ENCODE results near the gene ADGRV1.

Gene ADGRV1

DNA sequence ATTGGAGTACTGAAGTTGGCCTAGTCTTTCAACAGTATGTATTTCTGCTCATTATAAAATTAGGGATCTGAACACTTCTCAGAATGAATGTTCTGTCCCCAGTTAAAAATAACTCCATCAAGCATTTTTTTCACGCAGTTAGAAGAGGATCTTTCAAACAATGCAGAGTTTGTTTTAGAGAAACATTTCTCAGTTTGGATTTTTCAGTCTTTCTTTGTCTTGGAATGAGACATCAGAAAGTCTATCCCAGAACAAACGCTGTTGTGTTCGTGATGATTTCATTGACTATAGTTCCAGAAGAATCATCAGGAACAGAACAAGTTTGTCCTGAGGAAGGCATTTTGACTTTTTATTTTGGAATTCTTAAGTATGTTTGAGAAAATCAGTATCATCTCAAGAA is 605.8 kb downstream of the ADGRV1 start:
- DNase-seq (ENCODE audit: low spot score) = no peak

DNA sequence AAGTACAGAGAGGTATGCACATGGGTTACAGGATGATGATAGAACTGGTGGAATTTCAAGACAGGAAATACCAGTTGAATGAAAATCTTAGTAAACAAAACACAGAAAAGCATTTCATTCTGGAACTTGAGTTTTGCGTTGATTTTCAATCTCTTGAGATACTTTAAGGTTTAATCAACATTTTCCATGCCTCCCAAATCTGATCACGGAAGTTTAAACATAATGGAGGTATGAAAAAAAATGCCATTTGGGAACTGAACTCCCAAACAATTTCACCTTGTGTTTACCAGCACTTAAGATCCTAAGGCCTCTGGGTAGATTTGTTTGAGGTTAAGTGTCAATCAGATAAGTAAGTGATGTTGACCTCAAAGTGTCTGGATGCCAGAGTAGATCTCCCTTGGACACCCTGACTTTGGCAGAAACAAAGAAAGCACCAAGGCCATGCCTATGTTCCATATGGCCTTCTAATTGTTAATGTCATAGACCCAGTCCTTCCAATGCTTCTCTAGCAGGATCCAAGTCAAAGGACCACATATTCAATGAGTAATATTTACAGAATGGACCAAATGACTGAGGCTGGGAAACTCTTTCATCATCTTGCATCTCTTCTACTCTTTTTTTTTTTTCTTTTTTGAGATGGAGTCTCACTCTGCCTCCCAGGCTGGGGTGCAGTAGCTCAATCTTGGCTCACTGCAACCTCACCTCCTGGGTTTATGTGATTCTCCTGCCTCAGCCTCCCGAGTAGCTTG is 607.6 kb downstream of the ADGRV1 start:
- no peak for DNase-seq (ENCODE audit: low spot score)

DNA sequence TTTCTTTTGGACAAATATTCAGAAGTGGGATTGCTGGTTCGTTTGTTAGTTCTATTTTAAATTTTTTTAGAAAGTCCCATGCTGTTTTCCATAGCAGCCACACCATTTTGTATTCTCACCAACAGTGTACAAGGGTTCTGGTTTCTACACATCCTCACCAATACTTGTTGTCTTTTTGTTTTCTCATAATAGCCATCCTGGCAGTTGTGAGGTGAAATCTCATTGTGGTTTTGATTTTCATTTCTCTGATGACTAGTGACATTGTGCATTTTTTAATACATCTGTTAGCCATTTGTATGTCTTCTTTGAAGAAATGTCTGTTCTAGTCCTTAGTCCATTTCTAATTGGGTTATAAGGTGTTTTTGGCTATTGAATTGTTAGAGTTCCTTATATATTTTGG is 610.3 kb downstream of the ADGRV1 start:
- DNase-seq (ENCODE audit: low spot score) = no peak

DNA sequence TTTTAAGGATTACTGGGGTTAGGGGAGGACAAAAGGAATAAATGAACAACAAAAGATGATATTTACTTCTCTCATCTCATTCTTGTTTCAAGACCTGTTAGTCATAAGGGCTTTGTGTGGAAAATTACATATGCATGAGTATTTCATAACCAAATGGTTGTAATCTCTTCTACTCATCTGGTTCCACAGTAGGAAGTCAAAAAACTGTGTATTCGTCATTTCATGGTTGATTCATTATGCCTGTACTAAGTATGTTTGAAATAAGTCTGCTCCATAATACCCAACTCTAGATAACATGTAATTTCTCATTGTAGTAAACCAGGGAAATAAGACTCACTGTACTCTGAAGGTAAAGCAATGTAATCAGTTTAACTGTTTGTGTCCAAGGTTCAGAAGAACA is 611.7 kb downstream of the ADGRV1 start:
- DNase-seq (ENCODE audit: low spot score) = no peak

DNA sequence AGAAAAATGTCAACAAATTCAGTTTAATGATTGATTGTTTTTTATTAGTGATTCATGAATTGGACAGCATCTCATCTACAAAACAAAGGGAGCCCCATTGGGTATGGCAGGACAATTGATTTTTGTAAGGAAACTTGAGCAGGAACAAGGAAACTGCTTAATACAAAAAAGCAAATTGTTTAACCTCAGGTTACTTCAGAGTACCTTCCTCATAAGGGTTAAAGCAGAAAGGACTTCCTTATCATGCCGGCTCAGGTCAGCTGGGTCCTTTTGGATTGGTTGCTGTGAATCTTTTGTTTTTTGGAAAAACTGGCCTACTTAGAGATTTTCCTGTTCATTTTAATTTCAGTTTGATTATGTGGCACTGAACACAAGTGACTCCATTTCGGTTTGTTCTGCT is 612.7 kb downstream of the ADGRV1 start:
- no peak for DNase-seq (ENCODE audit: low spot score)

DNA sequence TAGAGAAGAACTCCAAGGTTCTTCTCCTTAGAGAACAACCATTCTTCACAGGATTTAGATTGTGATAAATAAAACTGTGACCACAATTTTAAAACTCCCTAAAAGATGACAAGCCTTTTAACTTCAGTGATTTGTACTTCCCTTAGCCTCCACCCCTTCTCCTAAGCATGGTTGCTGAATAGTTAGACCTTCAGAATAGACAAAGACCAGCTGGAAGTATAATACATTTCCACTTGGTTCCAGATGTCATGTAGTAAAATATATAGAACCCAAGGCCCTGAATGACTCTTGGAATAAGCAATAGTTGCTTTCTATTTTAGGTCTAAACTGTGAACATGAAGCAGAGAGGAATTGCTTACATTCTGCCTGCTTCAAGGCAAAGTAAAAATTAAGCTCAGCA is 615.8 kb downstream of the ADGRV1 start:
- no peak for DNase-seq (ENCODE audit: low spot score)

DNA sequence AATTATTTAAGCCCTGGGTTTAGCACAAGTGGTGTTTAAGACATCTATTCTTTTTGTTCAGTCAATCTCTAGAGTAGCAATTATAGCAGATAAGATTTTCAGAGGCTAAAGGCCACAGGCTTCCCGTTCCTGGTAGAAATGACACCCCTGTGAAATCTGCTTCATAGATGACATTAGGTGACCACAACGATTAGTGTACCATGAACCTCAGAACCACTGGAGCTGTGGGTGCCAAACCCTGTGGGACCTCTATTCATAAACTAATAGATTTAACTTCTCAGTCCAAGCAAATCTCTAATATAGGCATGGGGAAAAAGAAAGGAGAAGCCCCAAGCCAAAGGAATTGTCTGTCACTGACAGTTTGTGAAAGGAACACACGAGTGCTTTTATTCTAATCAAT is 617.1 kb downstream of the ADGRV1 start:
- DNase-seq (ENCODE audit: low spot score) = no peak

DNA sequence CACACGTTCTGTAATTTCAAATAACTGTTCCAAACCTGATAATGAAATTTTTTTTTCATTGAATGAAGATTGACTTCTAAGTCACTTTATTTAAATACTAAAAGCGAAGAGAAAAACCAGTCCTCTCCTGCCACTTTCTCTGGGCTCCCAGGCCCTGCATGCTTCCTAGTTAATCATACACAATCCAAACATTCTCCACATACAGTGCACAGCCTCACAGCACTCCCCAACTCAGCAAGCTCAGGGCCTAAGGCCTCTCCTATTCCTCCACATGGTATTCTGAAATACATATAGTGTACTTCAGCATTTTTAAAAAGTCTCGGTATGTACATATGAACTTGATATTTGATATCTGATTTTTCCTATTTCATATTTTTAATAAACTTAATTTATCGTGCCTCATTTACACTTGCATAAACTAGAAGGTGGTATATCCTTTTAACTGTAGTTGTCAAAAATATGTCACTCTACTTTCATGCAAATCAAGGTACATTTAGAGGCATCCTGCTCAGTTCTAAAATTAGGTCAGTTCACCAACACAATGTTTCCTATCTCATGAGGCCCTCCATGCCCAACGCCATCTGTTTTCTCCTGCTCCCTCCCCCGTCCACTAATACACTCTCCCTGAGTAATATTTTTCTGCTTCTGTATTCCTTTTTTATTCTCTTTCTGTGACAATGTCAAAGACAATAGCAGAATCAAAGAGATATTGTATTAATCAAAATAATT is 617.9 kb downstream of the ADGRV1 start:
- no peak for DNase-seq (ENCODE audit: low spot score)

DNA sequence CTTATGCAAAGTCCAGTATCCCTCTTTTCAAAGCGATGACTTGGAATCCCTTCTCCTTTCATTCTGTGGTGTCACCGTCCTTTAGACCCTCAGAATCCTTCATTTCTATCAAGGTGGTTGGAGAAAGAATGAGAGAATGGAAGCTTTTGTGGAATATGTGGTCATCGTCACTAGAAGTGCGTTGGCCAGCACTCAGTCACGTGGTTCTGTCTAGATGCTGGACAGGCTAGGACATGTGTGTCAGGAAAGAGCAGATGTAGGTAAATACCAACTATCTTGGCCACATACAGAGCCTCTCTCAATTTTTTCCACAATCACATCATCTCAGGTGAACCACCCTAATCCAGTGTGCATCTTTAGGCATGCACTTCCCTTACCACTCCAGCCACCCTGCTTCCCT is 618.5 kb downstream of the ADGRV1 start:
- DNase-seq (ENCODE audit: low spot score) = no peak

DNA sequence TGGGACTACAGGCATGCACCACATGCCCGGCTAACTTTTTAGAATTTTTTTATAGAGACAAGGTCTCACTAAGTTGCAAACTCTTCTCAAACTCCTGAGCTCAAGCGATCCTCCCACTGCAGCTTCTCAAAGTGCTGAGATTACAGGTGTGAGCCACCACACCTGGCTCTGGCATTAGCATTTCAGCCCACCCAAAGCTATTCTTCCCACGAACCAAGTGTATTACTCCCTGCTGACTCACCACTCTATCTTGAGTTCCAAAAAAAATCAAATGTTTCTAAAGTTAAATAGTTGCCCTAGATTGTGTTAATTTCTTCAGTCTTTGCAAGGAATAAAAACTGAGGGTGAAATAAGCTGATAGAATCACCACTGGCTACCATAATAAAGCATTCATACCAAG is 619.0 kb downstream of the ADGRV1 start:
- DNase-seq (ENCODE audit: low spot score) = no peak

DNA sequence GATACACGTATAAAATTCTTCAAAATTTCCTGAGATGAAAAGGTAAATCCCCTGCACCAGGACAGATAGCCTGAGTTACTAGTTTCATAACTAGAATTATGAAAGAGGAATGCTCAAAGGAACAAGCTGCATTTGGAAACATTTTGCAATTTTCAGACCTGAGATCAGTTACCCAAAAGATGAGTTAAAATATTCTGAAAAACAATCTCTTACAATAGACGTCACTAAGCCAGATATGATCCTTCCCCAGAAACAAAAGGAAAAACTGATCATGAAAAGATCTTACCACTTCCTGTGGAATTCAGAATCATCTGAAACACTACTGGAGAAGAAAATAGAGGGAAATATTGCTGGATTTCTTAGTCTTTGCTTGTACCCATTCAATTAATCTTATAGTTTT is 619.9 kb downstream of the ADGRV1 start:
- DNase-seq (ENCODE audit: low spot score) = no peak

DNA sequence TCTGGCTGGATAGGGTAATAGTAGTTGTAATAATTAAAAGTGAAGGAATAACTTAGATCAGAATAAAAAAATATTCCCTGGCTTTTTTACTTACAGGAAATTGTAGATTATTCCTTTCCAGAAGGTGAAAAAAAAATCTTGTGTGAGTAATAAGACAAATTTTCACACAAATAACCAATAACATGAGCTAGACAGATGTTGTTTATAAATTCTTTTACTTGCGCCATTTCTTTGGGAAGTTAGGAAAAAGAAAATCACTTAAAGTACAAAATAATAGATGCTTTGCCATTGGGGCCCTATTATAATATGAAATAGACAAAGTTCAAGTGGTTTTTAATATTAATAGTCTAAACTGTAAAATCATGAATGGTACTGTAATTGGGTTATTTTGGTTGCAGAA is 620.4 kb downstream of the ADGRV1 start:
- DNase-seq (ENCODE audit: low spot score) = no peak

DNA sequence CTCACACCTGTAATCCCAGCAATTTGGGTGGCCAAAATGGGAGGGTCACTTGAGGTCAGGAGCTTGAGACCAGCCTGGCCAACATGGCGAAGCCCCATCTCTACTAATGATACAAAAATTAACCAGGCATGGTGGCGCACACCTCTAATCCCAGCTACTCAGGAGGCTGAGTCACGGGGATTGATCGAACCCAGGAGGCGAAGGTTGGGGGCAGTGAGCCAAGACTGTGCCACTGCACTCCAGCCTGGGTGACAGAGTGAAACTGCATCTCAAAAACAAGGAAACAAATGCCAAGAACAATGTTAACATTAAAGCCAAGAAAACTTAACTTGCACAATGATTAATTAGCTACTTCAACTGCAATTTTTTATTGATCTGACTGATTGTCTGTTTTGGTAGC is 621.9 kb downstream of the ADGRV1 start:
- DNase-seq (ENCODE audit: low spot score) = no peak

DNA sequence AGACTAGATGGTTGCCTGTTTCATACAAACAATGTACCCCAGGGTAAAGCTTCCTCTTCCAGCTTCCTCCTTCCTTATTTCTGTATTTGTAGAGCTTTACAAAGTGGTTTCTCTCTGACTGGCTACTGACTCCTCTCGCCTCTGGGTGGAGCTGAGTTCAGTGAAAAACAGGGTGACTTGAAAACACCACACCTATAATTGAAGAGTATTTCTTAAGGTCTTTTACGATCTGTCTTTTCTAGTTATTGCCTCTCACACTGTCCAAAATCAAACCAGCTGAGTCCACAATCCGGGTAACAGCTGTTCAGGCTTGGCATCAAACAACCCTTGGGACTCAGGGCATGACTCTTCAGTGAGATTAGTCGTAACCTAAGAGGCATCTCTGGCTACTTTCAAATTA is 624.2 kb downstream of the ADGRV1 start:
- no peak for DNase-seq (ENCODE audit: low spot score)

DNA sequence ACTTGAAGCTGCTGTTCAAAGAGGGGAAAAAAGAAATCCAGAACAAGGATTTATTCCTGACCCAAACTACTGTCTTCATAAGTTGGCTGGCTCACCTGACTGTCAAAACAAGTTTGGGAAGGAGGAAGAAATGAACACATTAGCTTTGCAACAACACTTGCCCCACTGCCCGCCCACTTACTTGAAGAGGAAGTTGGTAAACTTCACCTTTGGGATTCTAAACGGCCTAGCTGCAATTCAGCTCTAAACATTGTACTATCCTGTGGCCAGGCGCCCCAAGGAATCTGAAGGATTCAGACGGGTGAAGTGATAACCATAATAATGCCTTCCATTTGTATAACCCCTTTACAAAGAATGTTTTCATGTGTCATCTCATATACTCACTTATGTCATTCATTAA is 625.1 kb downstream of the ADGRV1 start:
- DNase-seq (ENCODE audit: low spot score) = no peak

DNA sequence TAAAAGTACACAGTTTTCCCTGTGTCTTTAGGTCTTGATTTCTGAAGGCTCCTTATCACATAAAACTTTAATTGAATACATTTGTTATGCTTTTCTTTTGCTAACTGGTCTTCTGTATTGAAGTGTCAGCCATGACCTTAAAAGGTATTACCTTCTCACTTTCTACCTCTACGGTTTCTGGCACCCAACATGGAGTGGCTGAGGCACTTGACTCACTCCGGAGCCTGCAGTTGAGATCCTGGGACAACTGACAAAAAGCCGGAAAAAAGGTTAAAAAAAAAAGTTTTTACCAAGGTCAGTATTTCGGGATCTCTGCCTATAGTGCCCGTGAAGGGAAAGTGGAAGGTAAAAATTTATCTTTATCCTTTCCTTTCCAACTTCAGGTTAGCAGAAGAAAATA is 627.5 kb downstream of the ADGRV1 start:
- no peak for DNase-seq (ENCODE audit: low spot score)

DNA sequence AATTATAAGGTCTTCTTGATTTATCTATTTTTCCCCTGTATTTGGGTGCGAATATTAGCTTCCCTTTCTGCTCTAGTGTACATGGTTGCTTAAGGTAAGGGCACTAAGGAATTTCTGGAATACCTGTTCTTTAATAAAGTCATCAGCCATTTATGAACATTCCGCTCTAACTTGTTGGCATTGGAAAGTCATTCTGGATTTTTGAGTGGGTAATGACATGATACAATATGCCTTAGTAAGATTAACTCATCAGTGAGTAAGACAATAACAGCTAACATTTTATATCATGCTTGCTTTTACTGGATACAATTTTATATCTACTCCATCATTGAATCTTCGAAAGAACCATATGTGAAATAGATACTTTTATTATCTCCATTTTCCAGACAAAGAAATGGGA is 628.4 kb downstream of the ADGRV1 start:
- no peak for DNase-seq (ENCODE audit: low spot score)

DNA sequence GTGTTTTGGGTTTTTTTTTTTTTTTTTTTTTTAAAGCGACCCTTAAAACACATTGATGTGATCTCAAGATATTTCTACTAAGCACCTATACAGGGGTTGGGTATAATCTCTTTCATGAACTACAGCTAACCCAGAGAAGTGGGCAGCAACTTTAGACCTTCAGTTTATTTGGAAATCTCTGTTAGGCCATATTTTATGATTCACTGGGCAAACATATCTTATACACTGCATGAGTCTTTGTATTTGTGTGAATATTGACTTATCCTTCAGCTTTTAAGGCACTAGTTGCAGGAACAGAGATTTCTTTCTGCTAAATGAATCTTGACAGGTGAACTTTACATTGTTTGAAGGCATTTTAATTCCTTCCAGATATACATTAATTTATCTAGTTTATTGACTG is 630.2 kb downstream of the ADGRV1 start:
- no peak for DNase-seq (ENCODE audit: low spot score)

DNA sequence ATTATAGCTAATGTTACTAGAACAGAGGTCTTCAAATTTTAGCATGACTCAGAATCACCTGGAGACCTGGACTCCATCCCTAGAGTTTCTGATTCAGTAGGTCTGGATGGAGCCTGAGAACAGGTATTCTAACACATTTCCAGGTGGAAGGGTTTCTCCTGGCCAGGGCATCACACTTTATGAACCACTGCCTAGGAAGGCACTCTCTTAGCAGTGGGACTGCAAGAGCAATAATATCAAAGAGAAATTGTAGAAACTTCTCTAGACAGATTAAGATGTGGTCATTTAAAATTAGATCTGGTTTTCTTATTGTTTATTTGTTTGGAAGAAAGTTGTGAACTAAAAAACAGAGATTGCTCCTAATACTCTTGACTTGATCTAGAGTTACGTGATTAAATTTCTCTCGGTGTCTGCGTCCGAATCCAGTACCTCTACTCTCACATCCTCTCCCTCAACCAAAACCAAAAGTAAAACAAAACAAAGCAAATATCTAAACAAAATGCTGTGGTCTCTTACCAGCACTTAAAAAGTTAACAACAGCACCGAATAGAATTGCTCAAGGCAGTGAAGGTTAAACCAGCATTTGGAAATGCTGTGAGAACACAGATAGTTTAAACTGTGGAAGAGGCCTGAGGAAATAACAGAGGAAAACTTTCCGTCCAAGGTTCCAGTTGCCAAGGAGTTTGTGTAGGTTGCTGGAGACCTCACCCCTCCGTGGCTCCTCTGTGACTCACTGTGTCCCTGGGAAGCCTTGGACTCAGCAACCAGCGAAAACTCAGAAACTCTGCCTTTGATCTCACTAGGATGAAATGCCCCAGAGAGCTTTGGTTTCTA is 631.1 kb downstream of the ADGRV1 start:
- DNase-seq (ENCODE audit: low spot score) = peak; percentile 65

DNA sequence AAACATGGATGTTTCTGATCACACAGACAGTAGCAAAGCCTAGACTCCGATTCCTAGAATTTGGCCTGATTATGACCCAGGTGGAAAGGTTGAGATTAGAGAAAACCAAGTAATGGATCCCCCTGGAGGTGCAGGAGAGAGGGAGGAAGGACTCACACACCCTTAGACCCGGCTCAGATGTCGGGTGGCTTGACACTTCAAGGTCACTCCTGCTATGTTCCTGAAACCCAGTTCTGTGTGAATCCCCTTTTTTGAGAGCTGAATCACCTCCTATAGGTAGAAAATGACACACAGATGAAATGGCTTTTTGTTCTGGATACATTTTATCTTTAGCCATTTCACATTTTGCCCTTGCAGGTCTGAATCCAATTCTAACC is 631.7 kb downstream of the ADGRV1 start:
- no peak for DNase-seq (ENCODE audit: low spot score)

DNA sequence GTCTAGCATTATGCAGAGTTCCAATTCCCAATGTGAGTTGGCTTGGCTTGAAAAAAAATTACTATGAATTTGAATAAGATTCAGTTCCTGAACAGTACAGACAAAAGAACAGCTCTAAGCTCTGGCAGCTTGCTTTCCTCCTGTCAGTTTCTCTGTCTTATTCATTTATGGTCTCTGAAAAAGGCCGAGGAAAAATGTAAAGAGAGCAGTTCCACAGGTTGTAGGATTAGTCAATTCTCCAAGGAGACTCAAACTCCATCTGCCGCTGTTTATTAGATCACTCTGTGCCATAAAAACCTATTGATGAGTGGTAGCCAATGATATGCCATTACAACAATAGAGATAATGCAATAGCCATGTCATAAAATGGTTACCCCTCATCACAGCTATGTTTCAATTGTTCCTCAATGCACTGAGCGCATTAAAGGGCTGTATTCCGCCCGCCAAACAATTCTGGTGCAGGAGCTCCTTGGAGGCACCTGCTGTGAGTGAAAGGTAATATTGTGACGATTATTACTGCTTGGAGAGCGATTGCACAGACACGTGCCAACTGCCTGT is 636.3 kb downstream of the ADGRV1 start:
- no peak for DNase-seq (ENCODE audit: low spot score)

DNA sequence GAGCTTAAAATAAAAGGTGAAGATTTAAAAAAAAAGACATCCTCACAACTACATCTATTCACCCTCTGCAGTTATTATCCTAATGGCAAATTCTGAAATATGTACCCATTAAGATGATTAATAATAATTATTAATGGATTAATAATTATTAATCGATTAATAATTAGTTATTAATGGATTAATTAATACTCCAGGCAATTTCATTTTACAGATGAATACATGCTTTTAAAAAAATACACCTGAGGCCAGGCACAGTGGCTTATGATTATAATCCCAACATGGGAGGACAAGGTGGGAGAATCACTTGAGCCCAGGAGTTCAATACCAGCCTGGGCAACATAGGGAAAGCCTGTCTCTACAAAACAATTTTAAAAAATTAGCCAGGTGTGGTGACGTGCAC is 642.1 kb downstream of the ADGRV1 start:
- DNase-seq (ENCODE audit: low spot score) = no peak

DNA sequence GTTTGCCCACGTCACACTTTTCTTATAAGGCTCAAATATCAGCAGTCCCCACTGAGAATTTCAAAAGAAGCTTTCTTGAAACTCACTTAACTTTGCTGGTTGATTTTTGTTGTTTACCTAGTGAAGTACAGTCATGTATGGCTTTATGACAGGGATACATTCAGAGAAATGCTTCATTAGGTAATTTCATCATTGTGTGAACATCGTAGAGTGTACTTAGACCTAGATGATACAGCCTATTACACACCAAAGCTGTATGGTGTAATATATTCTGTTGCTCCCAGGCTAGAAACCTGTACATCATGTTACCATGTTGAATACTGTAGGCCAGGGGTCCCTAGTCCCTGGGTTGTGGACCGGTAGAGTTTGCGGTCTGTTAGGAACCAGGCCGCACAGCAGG is 647.5 kb downstream of the ADGRV1 start:
- DNase-seq (ENCODE audit: low spot score) = no peak
